Loucy (cell line): ENCODE measurements around the gene RHOU.

ENCODE experiments used
- EZH2phosphoT487 ChIP-seq: fragments of 200-600 bp; IDR thresholded peaks from 2 replicates; pipeline ENCODE4 v1.6.1; 2018; ENCODE audit warnings: antibody characterized with exemption, mild to moderate bottlenecking, moderate library complexity, borderline replicate concordance
- TF ChIP-seq, protein P1 (sequence below): fragments of 200-600 bp; sonication (generic); conservative IDR thresholded peaks from 2 replicates; pipeline ENCODE4 v1.5.1; 2014; ENCODE audit warnings: mild to moderate bottlenecking, antibody characterized with exemption, low read length

GRCh38 chr1:228763561-228763960, 28.3 kb downstream of the RHOU start:
- TF ChIP-seq, protein P1, sequence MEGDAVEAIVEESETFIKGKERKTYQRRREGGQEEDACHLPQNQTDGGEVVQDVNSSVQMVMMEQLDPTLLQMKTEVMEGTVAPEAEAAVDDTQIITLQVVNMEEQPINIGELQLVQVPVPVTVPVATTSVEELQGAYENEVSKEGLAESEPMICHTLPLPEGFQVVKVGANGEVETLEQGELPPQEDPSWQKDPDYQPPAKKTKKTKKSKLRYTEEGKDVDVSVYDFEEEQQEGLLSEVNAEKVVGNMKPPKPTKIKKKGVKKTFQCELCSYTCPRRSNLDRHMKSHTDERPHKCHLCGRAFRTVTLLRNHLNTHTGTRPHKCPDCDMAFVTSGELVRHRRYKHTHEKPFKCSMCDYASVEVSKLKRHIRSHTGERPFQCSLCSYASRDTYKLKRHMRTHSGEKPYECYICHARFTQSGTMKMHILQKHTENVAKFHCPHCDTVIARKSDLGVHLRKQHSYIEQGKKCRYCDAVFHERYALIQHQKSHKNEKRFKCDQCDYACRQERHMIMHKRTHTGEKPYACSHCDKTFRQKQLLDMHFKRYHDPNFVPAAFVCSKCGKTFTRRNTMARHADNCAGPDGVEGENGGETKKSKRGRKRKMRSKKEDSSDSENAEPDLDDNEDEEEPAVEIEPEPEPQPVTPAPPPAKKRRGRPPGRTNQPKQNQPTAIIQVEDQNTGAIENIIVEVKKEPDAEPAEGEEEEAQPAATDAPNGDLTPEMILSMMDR: no peak
- TF ChIP-seq EZH2phosphoT487: no peak
